ENCODE measurements around the gene JPH3. TPM values are rescaled to one million over a fixed set of nuclear protein-coding genes. Genes with fewer than 3 reads are reported as not detected.
A peak's percentile ranks its signal among the peaks of the same experiment; 100 is the strongest.

The JPH3 gene
- total RNA-seq, 4 donors from 2014 or later: 0.39 TPM; not detected in 3

DNA sequence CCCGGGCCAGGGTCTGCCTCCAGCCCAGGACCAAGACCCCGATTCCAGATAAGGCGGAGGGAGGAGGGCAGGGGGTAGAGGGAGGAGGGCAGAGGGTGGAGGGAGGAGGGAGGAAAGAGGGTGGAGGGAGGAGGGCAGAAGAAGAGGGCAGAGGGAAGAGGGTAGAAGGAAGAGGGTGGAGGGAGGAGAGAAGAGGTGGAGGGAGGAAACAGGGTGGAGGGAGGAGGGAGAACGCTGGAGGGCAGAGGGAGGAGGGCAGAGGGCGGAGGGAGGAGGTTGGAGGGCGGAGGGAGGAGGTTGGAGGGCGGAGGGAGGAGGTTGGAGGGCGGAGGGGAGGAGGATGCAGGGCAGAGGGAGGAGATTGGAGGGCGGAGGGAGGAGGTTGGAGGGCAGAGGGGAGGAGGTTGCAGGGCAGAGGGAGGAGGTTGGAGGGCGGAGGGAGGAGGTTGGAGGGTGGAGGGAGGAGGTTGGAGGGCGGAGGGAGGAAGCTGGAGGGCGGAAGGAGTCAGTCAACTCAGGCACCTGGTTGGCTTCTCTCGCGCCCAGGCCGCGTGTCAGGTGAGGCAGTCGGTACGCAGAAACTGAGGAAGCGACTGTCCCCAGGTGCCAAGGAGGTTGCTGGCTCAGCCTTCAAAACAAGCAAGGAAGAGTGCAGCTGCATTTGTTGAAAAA, 98.2 kb downstream of the JPH3 start:
- Histone ChIP-seq H3K4me1 (peaks cover 0 to 12% (median 3%) of the 10 kb centered on the region in 4 donors), H3K9me3 (no peaks in the 10 kb centered on the region), H3K27ac (no peak overlapping the region), H3K36me3 (peaks cover 0 to 89% (median 0%) of the 10 kb centered on the region in 3 donors), H3K4me3 (no peak overlapping the region), H3K27me3 (no peaks in the 10 kb centered on the region)
- WGBS, 2 donors: 79 to 89% methylated on average over 19 of the region's 19 CpGs
- TF ChIP-seq, protein P1, sequence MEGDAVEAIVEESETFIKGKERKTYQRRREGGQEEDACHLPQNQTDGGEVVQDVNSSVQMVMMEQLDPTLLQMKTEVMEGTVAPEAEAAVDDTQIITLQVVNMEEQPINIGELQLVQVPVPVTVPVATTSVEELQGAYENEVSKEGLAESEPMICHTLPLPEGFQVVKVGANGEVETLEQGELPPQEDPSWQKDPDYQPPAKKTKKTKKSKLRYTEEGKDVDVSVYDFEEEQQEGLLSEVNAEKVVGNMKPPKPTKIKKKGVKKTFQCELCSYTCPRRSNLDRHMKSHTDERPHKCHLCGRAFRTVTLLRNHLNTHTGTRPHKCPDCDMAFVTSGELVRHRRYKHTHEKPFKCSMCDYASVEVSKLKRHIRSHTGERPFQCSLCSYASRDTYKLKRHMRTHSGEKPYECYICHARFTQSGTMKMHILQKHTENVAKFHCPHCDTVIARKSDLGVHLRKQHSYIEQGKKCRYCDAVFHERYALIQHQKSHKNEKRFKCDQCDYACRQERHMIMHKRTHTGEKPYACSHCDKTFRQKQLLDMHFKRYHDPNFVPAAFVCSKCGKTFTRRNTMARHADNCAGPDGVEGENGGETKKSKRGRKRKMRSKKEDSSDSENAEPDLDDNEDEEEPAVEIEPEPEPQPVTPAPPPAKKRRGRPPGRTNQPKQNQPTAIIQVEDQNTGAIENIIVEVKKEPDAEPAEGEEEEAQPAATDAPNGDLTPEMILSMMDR (IDR thresholded peaks at IDR 0.05): no peak
- TF ChIP-seq POLR2A (IDR thresholded peaks at IDR 0.05) (no peak), EP300 (IDR thresholded peaks at IDR 0.05) (no peak)
- no peak for DNase-seq (ENCODE audit: low spot score in 2 of 2)

DNA sequence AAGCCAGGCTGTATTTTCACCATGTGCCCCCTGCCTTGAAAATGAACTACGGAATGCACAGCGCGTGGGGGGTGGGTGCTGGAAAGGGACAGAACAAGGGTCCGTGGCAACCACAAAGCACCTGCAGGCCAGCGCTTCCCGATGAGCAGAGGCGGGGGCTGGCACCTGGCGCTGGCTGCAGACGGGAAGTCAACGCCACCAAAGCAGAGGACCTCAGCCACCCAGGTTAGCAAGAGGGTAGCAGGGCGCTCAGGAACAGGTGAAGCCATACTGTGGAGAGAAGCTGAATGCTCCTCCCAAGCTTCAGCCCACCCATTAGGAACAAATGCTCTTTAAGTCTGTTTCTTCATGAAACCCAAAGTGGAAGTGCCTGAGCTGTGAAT, 98.8 kb downstream of the JPH3 start:
- DNase-seq (ENCODE audit: low spot score in 2 of 2): no peak
- no peaks in the 10 kb centered on the region for H3K27me3 ChIP-seq
- H3K4me1 ChIP-seq: peaks cover 0 to 17% (median 3%) of the 10 kb centered on the region in 4 donors
- no peaks in the 10 kb centered on the region for H3K9me3 ChIP-seq
- H3K4me3 ChIP-seq: no peak overlapping the region
- peaks cover 0 to 84% (median 0%) of the 10 kb centered on the region in 3 donors for H3K36me3 ChIP-seq
- WGBS, 2 donors: 91 to 92% methylated on average over 11 of the region's 11 CpGs
- TF ChIP-seq, protein P1 (IDR thresholded peaks at IDR 0.05): no peak
- TF ChIP-seq EP300 (IDR thresholded peaks at IDR 0.05) (no peak), POLR2A (IDR thresholded peaks at IDR 0.05) (no peak)
- H3K27ac ChIP-seq: no peak overlapping the region

DNA sequence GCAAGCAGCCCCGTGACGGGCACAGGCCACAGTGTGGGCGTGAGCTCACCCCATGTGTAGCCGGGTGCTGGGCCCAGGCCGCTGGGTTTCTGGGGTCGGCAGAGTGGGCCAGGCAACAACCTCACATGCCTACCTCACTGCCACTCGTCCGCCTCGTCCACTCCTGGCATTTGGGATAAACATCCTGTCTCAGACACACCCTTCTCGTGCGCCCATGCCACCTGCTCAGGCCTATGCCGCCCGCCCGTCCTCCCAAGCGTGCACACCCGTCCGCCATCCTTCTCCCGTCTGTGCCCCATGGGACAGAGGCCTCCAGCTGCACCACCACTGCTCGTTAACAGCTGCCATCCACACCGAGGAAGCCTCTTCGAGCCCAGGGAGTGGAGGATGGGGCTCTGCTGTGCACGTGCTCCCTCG, 99.2 kb downstream of the JPH3 start:
- H3K36me3 ChIP-seq: peaks cover 0 to 79% (median 0%) of the 10 kb centered on the region in 3 donors
- peaks cover 0 to 21% (median 3%) of the 10 kb centered on the region in 4 donors for H3K4me1 ChIP-seq
- no peaks in the 10 kb centered on the region for H3K27me3 ChIP-seq
- H3K9me3 ChIP-seq: no peaks in the 10 kb centered on the region
- no peak overlapping the region for H3K4me3 ChIP-seq
- DNase-seq (ENCODE audit: low spot score in 2 of 2): no peak
- WGBS, 2 donors: 87 to 90% methylated on average over 23 of the region's 23 CpGs
- H3K27ac ChIP-seq: no peak overlapping the region
- TF ChIP-seq EP300 (IDR thresholded peaks at IDR 0.05) (no peak), POLR2A (IDR thresholded peaks at IDR 0.05) (no peak)
- TF ChIP-seq, protein P1 (IDR thresholded peaks at IDR 0.05): no peak

DNA sequence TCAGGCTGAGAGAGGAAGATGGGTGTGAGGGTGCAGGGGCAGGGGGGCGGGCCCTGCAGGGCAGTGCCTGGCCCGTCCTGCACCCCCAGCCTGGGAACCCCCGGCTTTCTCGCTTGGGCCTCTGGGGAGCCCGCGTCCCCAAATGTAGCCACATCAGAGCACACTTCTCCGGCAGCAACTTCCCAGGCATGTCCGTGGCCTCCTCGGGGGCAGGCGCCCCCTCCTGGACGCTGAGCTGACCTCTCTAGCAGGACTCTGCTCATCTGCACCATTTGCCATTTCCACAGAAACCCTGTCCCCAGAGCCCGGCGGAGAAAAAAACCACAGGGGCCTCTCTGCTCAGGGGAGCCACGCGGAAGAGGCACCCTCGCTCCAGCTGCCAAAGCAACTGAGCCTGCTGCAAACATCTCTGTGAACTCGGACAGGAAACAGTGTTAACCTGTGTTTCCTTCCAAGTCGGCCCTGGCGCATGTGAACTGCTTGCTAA, 100.1 kb downstream of the JPH3 start:
- H3K36me3 ChIP-seq: peaks cover 0 to 76% (median 0%) of the 10 kb centered on the region in 3 donors
- peaks cover 0 to 23% (median 3%) of the 10 kb centered on the region in 4 donors for H3K4me1 ChIP-seq
- DNase-seq (ENCODE audit: low spot score in 2 of 2): no peak
- no peaks in the 10 kb centered on the region for H3K9me3 ChIP-seq
- H3K4me3 ChIP-seq: no peak overlapping the region
- no peaks in the 10 kb centered on the region for H3K27me3 ChIP-seq
- TF ChIP-seq, protein P1 (IDR thresholded peaks at IDR 0.05): peak in 3 of 5 experiments; percentile 13 to 21 (median 15)
- TF ChIP-seq POLR2A (IDR thresholded peaks at IDR 0.05): no peak
- 49 to 58% methylated on average over 13 to 17 of the region's 19 CpGs for WGBS, 2 donors
- no peak overlapping the region for H3K27ac ChIP-seq

DNA sequence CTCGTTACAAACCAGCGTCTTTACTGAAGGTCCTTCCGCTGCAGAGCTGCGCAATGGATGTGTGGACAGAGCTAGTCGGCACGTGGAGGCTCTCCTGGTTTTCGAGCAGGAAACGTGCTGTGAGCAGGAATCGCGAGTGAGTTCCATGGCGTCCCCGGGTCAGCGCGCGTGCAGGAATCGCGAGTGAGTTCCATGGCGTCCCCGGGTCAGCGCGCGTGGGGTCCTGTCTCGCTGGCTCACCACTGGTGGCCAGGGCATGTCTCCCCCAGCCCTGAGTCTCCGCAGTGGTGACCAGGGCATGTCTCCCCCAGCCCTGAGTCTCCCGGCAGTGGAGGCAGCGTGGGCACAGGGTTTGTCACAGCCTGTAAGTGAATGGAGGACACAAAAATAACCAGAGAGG, 100.8 kb downstream of the JPH3 start:
- Histone ChIP-seq H3K27me3 (no peaks in the 10 kb centered on the region), H3K4me1 (peaks cover 0 to 23% (median 3%) of the 10 kb centered on the region in 4 donors), H3K9me3 (no peaks in the 10 kb centered on the region), H3K27ac (no peak overlapping the region), H3K4me3 (no peak overlapping the region), H3K36me3 (peaks cover 0 to 78% (median 0%) of the 10 kb centered on the region in 3 donors)
- no peak for DNase-seq (ENCODE audit: low spot score in 2 of 2)
- TF ChIP-seq, protein P1 (IDR thresholded peaks at IDR 0.05): no peak
- TF ChIP-seq EP300 (IDR thresholded peaks at IDR 0.05): no peak
- TF ChIP-seq POLR2A (IDR thresholded peaks at IDR 0.05): no peak
- 87 to 93% methylated on average over 26 of the region's 26 CpGs for whole genome bisulfite sequencing, 2 donors

Measured in tibial nerve (tissue), 4 donors.